Mucosa of stomach (tissue), 1 donor: ENCODE data around the gene ENO1.
"Not testable (repeated sequence)": the region's sequence is repeated elsewhere in the genome, so short reads cannot be mapped to it uniquely, and the experiment has no call there.

ENCODE experiments used
- H3K27me3 ChIP-seq: one replicate; pipeline ENCODE4 v1.7.0; 2013; ENCODE audit warnings: mild to moderate bottlenecking, low read length; ENCODE audit not compliant: control insufficient read depth, insufficient read depth
- H3K36me3 ChIP-seq: one replicate; pipeline ENCODE4 v1.7.0; 2013; ENCODE audit warnings: low read length; ENCODE audit not compliant: control insufficient read depth, insufficient read depth
- H3K4me1 ChIP-seq: one replicate; pipeline ENCODE4 v1.7.0; 2013; ENCODE audit warnings: mild to moderate bottlenecking, low read length; ENCODE audit not compliant: control insufficient read depth, insufficient read depth
- H3K4me3 ChIP-seq: one replicate; pipeline ENCODE4 v1.7.0; 2013; ENCODE audit warnings: low read length
- H3K9ac ChIP-seq: one replicate; pipeline ENCODE4 v1.7.0; 2013; ENCODE audit warnings: mild to moderate bottlenecking, low read length, moderate library complexity
- H3K9me3 ChIP-seq: one replicate; pipeline ENCODE4 v1.7.0; 2013; ENCODE audit warnings: mild to moderate bottlenecking, low read length, moderate library complexity; ENCODE audit not compliant: control insufficient read depth
- donor health status: Pancreatic carcinoma.

Gene ENO1

GRCh38 chr1:8847990-8848389 lies 30.5 kb downstream of the ENO1 start:
- Histone ChIP-seq H3K4me3 (no peak overlapping the region), H3K27me3 (no peaks in the 10 kb centered on the region), H3K9me3 (no peaks in the 10 kb centered on the region), H3K9ac (no peak overlapping the region), H3K4me1 (peaks cover 21% of the 10 kb centered on the region), H3K36me3 (no peaks in the 10 kb centered on the region)

GRCh38 chr1:8846263-8846662 lies 32.2 kb downstream of the ENO1 start:
- H3K4me1 ChIP-seq = peaks cover 21% of the 10 kb centered on the region
- no peaks in the 10 kb centered on the region for H3K27me3 ChIP-seq
- no peak overlapping the region for H3K9ac ChIP-seq

GRCh38 chr1:8845104-8846097 lies 33.1 kb downstream of the ENO1 start:
- no peaks in the 10 kb centered on the region for H3K27me3 ChIP-seq
- no peak overlapping the region for H3K9ac ChIP-seq
- H3K4me3 ChIP-seq = no peak overlapping the region
- no peaks in the 10 kb centered on the region for H3K9me3 ChIP-seq
- H3K36me3 ChIP-seq = no peaks in the 10 kb centered on the region
- peaks cover 21% of the 10 kb centered on the region for H3K4me1 ChIP-seq

More at GRCh38 chr1:8846263-8846662, 32.2 kb downstream of the ENO1 start:
- Histone ChIP-seq H3K36me3 (no peaks in the 10 kb centered on the region), H3K4me3 (no peak overlapping the region), H3K9me3 (no peaks in the 10 kb centered on the region)

GRCh38 chr1:8844501-8845006 lies 33.9 kb downstream of the ENO1 start:
- no peaks in the 10 kb centered on the region for H3K36me3 ChIP-seq
- H3K9me3 ChIP-seq = no peaks in the 10 kb centered on the region
- no peak overlapping the region for H3K9ac ChIP-seq
- H3K4me1 ChIP-seq = peaks cover 21% of the 10 kb centered on the region
- H3K27me3 ChIP-seq = no peaks in the 10 kb centered on the region
- no peak overlapping the region for H3K4me3 ChIP-seq

- Histone ChIP-seq H3K4me3 (no peak overlapping the region), H3K36me3 (no peaks in the 10 kb centered on the region), H3K9ac (no peak overlapping the region)
Measured at GRCh38 chr1:8841395-8841794, 37.1 kb downstream of the ENO1 start.

GRCh38 chr1:8839990-8840389 lies 38.5 kb downstream of the ENO1 start:
- Histone ChIP-seq H3K4me3 (no peak overlapping the region), H3K9ac (no peak overlapping the region), H3K4me1 (peaks cover 6% of the 10 kb centered on the region)

More at GRCh38 chr1:8841395-8841794, 37.1 kb downstream of the ENO1 start:
- H3K27me3 ChIP-seq = no peaks in the 10 kb centered on the region
- no peaks in the 10 kb centered on the region for H3K9me3 ChIP-seq
- peaks cover 6% of the 10 kb centered on the region for H3K4me1 ChIP-seq

GRCh38 chr1:8835941-8836643 lies 42.4 kb downstream of the ENO1 start:
- Histone ChIP-seq H3K4me3 (no peak overlapping the region), H3K36me3 (no peaks in the 10 kb centered on the region), H3K4me1 (no peaks in the 10 kb centered on the region), H3K27me3 (no peaks in the 10 kb centered on the region), H3K9ac (no peak overlapping the region), H3K9me3 (no peaks in the 10 kb centered on the region)

More at GRCh38 chr1:8839990-8840389, 38.5 kb downstream of the ENO1 start:
- H3K9me3 ChIP-seq = no peaks in the 10 kb centered on the region
- no peaks in the 10 kb centered on the region for H3K27me3 ChIP-seq
- H3K36me3 ChIP-seq = no peaks in the 10 kb centered on the region

GRCh38 chr1:8831340-8831739 lies 47.1 kb downstream of the ENO1 start:
- Histone ChIP-seq H3K4me3 (no peak overlapping the region), H3K9ac (no peak overlapping the region), H3K36me3 (no peaks in the 10 kb centered on the region), H3K4me1 (no peaks in the 10 kb centered on the region), H3K9me3 (no peaks in the 10 kb centered on the region), H3K27me3 (no peaks in the 10 kb centered on the region)

GRCh38 chr1:8830732-8831131 lies 47.8 kb downstream of the ENO1 start:
- H3K9ac ChIP-seq, H3K4me3 ChIP-seq, H3K4me1 ChIP-seq, H3K9me3 ChIP-seq, H3K36me3 ChIP-seq, H3K27me3 ChIP-seq: not testable (repeated sequence)

- no peaks in the 10 kb centered on the region for H3K36me3 ChIP-seq
- H3K9me3 ChIP-seq = no peaks in the 10 kb centered on the region
- no peaks in the 10 kb centered on the region for H3K27me3 ChIP-seq
- H3K4me1 ChIP-seq = peaks cover 12% of the 10 kb centered on the region
- no peak overlapping the region for H3K4me3 ChIP-seq
- no peak overlapping the region for H3K9ac ChIP-seq
Measured at GRCh38 chr1:8825985-8826481, 52.5 kb downstream of the ENO1 start.

- Histone ChIP-seq H3K4me1 (peaks cover 12% of the 10 kb centered on the region), H3K36me3 (no peaks in the 10 kb centered on the region), H3K4me3 (no peak overlapping the region), H3K9ac (no peak overlapping the region), H3K27me3 (no peaks in the 10 kb centered on the region), H3K9me3 (no peaks in the 10 kb centered on the region)
Measured at GRCh38 chr1:8823295-8823664, 55.2 kb downstream of the ENO1 start.
